ENCODE results near the gene RXRB. TPM values are rescaled to one million over a fixed set of nuclear protein-coding genes. Genes with fewer than 3 reads are reported as not detected.
A peak's percentile ranks its signal among the peaks of the same experiment; 100 is the strongest.

The RXRB gene
- total RNA-seq, 1 experiment from 2014 or later, result 49.9 TPM

DNA sequence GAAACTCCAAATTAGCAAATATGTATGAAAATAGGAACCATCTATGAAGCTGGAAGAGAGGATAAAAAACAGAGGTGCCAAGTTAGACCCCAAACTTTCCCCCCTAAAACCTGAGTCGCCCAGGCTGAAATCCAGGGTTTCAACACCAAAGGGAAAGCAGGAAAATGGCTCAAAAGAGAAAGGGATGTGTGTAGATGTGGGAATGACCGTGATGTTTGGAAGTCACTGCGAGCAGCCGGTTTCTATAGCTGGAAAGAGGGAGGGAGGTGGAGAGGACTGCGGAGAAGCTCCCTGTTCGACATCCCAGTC, 12.3 kb upstream of the RXRB start (continued):
- TF ChIP-seq EZH2phosphoT487 (IDR thresholded peaks at IDR 0.05; ENCODE audit: borderline replicate concordance), result no peak
- no peak for TF ChIP-seq CEBPB (IDR thresholded peaks at IDR 0.05; ENCODE audit: low read depth)
- TF ChIP-seq, protein P1, sequence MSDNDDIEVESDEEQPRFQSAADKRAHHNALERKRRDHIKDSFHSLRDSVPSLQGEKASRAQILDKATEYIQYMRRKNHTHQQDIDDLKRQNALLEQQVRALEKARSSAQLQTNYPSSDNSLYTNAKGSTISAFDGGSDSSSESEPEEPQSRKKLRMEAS (IDR thresholded peaks at IDR 0.05), result no peak
- TF ChIP-seq CBX3 (IDR thresholded peaks at IDR 0.05; ENCODE audit: low read depth), result no peak
- no peak for TF ChIP-seq SIN3A (IDR thresholded peaks at IDR 0.05; ENCODE audit: low read depth)
- TF ChIP-seq, protein P2, sequence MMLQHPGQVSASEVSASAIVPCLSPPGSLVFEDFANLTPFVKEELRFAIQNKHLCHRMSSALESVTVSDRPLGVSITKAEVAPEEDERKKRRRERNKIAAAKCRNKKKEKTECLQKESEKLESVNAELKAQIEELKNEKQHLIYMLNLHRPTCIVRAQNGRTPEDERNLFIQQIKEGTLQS (IDR thresholded peaks at IDR 0.05), result no peak
- no peak for TF ChIP-seq EZH2 (IDR thresholded peaks at IDR 0.05)

DNA sequence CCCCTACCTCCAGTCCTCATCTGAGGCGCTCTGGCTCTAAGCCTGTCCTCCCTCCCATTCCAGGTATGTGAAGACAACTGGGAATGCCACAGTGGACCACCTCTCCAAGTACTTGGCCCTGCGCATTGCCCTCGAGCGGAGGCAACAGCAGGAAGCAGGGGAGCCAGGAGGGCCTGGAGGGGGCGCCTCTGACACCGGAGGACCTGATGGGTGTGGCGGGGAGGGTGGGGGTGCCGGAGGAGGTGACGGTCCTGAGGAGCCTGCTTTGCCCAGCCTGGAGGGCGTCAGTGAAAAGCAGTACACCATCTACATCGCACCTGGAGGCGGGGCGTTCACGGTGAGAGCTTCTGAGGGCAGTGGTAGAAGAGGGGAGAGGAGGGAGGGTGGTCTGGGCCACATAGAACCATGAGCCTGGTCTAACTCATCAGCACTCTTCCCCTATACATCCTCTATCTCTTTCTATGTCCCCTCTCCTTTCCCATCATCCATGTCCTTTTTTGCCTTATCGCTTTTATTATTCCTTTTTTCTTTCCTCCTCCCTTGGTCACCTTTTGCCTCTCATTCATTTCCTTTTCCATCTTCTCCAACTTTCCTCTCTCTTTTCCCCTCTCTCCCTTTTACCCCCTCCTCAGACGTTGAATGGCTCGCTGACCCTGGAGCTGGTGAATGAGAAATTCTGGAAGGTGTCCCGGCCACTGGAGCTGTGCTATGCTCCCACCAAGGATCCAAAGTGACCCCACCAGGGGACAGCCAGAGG, 11.4 kb upstream of the RXRB start:
- intact Hi-C loops (cut with micrococcal nuclease), result no loop called here
- Histone ChIP-seq H3K79me2 (ENCODE audit: insufficient read depth, low read length) (peaks cover 15% of the 10 kb centered on the region), H3K4me2 (ENCODE audit: low read length) (no peak overlapping the region), H4K20me1 (ENCODE audit: insufficient read depth) (no peaks in the 10 kb centered on the region), H3K9ac (ENCODE audit: low read length) (no peak overlapping the region), H2AFZ (ENCODE audit: low read depth, low read length, poor library complexity, severe bottlenecking) (no peak overlapping the region), H3K9me3 (ENCODE audit: control insufficient read depth in 1 of 2, insufficient read depth in 1 of 2, low read depth in 1 of 2, low read length in 2 of 2) (no peaks in the 10 kb centered on the region), H3K27me3 (ENCODE audit: insufficient read depth, low read length) (no peaks in the 10 kb centered on the region), H3K27ac (ENCODE audit: low read depth, low read length) (no peak overlapping the region), H3K9me2 (ENCODE audit: insufficient read depth) (no peaks in the 10 kb centered on the region), H3K36me3 (ENCODE audit: control insufficient read depth in 1 of 2, insufficient read depth in 2 of 2, low read length in 2 of 2) (peaks cover 10 to 15% of the 10 kb centered on the region in 2 experiments; a peak in 3 of 4 replicates), H3K4me3 (replicated peaks in 1 of 2; ENCODE audit: low read depth in 1 of 2, low read length in 2 of 2) (no peak overlapping the region), H3K4me1 (ENCODE audit: control insufficient read depth in 1 of 2, insufficient read depth in 2 of 2, low read length in 2 of 2) (peaks cover 5 to 18% of the 10 kb centered on the region in 2 experiments)
- DNase-seq (ENCODE audit: low read depth, low spot score), result no peak
- RAD21 ChIA-PET (ENCODE audit: low non-redundant PET in 1 of 2, low total read pairs in 2 of 2, uncharacterized antibody in 2 of 2, unreplicated experiment in 2 of 2), result no interaction called here
- POLR2A ChIA-PET, result no interaction called here
- CTCF ChIA-PET, result no interaction called here
- ATAC-seq, result no peak
- TF ChIP-seq, protein P3, sequence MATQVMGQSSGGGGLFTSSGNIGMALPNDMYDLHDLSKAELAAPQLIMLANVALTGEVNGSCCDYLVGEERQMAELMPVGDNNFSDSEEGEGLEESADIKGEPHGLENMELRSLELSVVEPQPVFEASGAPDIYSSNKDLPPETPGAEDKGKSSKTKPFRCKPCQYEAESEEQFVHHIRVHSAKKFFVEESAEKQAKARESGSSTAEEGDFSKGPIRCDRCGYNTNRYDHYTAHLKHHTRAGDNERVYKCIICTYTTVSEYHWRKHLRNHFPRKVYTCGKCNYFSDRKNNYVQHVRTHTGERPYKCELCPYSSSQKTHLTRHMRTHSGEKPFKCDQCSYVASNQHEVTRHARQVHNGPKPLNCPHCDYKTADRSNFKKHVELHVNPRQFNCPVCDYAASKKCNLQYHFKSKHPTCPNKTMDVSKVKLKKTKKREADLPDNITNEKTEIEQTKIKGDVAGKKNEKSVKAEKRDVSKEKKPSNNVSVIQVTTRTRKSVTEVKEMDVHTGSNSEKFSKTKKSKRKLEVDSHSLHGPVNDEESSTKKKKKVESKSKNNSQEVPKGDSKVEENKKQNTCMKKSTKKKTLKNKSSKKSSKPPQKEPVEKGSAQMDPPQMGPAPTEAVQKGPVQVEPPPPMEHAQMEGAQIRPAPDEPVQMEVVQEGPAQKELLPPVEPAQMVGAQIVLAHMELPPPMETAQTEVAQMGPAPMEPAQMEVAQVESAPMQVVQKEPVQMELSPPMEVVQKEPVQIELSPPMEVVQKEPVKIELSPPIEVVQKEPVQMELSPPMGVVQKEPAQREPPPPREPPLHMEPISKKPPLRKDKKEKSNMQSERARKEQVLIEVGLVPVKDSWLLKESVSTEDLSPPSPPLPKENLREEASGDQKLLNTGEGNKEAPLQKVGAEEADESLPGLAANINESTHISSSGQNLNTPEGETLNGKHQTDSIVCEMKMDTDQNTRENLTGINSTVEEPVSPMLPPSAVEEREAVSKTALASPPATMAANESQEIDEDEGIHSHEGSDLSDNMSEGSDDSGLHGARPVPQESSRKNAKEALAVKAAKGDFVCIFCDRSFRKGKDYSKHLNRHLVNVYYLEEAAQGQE (IDR thresholded peaks at IDR 0.05; ENCODE audit: low read depth), result no peak
- TF ChIP-seq, protein P4, sequence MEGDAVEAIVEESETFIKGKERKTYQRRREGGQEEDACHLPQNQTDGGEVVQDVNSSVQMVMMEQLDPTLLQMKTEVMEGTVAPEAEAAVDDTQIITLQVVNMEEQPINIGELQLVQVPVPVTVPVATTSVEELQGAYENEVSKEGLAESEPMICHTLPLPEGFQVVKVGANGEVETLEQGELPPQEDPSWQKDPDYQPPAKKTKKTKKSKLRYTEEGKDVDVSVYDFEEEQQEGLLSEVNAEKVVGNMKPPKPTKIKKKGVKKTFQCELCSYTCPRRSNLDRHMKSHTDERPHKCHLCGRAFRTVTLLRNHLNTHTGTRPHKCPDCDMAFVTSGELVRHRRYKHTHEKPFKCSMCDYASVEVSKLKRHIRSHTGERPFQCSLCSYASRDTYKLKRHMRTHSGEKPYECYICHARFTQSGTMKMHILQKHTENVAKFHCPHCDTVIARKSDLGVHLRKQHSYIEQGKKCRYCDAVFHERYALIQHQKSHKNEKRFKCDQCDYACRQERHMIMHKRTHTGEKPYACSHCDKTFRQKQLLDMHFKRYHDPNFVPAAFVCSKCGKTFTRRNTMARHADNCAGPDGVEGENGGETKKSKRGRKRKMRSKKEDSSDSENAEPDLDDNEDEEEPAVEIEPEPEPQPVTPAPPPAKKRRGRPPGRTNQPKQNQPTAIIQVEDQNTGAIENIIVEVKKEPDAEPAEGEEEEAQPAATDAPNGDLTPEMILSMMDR (IDR thresholded peaks at IDR 0.05 in 2 of 3, conservative IDR thresholded peaks at IDR 0.05 in 1 of 3; ENCODE audit: borderline replicate concordance in 1 of 3, insufficient read depth in 1 of 3, low read depth in 2 of 3, low read length in 2 of 3), result peak in 2 of 3 experiments; percentile 13 to 23; a peak in 1 of 6 replicates
- BruUV-seq (replicated peaks), result no TSS peak

All from HCT116 (cell line).